Neutrophil (primary cell): ENCODE results near the gene SAMSN1.
A peak's percentile ranks its signal among the peaks of the same experiment; 100 is the strongest.

ENCODE experiments used
- H3K27ac ChIP-seq: fragments of 200-600 bp; sonication (generic); 2 replicates; pipeline ENCODE4 v1.5.1; 2016; ENCODE audit warnings: mild to moderate bottlenecking, moderate library complexity
- H3K27me3 ChIP-seq: fragments of 200-600 bp; sonication (generic); 2 replicates; pipeline ENCODE4 v1.6.0; 2016; ENCODE audit warnings: mild to moderate bottlenecking
- H3K36me3 ChIP-seq: fragments of 200-600 bp; sonication (generic); 2 replicates; pipeline ENCODE4 v1.5.1; 2017
- H3K4me1 ChIP-seq, 2 experiments: fragments of 200-600 bp in 1 of 2; sonication (generic) in 1 of 2; 1 replicate in 1 of 2; 2 replicates in 1 of 2; pipeline versions ENCODE4 v1.5.1 to v1.6.1; 2013 to 2016; ENCODE audit warnings: low read depth in 1 of 2, low read length in 1 of 2, mild to moderate bottlenecking in 1 of 2, moderate library complexity in 1 of 2; ENCODE audit not compliant: control insufficient read depth in 1 of 2, insufficient read depth in 1 of 2
- H3K4me3 ChIP-seq, 2 experiments: fragments of 200-600 bp in 1 of 2; sonication (generic) in 1 of 2; 1 replicate in 1 of 2; 2 replicates in 1 of 2; pipeline ENCODE4 v1.5.1; 2013 to 2016; ENCODE audit warnings: low read depth in 1 of 2, low read length in 1 of 2, mild to moderate bottlenecking in 1 of 2, moderate library complexity in 1 of 2
- H3K9me3 ChIP-seq: fragments of 200-600 bp; sonication (generic); 2 replicates; pipeline ENCODE4 v1.5.1; 2016
- TF ChIP-seq, protein P1 (sequence below): fragments of 200-600 bp; sonication (generic); IDR thresholded peaks from 2 replicates; pipeline ENCODE4 v1.5.1; 2016; ENCODE audit warnings: antibody characterized with exemption

The SAMSN1 gene

DNA sequence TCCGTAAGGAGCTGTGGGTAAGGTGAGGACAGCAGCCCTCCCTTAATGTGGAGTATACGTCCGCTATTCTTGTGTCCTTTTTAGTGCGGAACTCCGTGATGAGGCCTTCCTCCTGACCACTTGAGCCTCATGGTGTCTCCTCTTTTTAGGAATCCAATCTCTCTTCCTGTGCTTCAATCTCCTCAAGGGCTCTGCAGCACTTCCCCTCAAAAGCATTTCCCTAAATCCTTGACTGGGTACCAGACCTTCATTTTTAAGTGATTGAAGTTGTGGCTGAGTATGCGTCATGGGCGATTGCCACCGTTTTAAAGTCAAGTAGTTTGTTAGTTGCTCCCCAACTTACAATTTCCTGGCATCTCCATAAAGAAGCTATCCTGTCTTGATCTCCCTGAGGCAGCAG, 62.8 kb downstream of the SAMSN1 start:
- Histone ChIP-seq H3K27ac (peak overlapping the region; percentile 95), H3K27me3 (no peaks in the 10 kb centered on the region)

DNA sequence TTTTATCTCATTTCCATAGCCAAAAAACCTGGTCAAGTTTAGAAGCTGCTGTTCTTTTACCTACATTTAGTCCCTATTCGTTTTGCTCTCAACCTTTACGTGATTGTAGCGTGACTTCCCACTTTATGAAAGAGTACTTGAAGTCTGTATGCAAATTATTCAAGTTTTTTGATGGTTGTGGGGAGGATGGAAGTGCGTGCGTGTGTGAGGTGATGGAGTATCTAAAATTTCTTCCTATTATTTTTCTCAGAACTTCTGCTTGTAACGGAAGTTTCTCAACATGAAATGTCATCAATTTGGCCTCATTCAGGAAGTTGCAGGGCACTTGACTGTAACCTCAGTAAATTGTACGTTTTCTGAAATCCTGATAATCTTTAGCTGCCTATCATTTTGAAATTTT, 64.0 kb downstream of the SAMSN1 start:
- peaks cover 6% of the 10 kb centered on the region for H3K36me3 ChIP-seq
- H3K4me1 ChIP-seq: peaks cover 61 to 70% of the 10 kb centered on the region in 2 experiments
- TF ChIP-seq, protein P1, sequence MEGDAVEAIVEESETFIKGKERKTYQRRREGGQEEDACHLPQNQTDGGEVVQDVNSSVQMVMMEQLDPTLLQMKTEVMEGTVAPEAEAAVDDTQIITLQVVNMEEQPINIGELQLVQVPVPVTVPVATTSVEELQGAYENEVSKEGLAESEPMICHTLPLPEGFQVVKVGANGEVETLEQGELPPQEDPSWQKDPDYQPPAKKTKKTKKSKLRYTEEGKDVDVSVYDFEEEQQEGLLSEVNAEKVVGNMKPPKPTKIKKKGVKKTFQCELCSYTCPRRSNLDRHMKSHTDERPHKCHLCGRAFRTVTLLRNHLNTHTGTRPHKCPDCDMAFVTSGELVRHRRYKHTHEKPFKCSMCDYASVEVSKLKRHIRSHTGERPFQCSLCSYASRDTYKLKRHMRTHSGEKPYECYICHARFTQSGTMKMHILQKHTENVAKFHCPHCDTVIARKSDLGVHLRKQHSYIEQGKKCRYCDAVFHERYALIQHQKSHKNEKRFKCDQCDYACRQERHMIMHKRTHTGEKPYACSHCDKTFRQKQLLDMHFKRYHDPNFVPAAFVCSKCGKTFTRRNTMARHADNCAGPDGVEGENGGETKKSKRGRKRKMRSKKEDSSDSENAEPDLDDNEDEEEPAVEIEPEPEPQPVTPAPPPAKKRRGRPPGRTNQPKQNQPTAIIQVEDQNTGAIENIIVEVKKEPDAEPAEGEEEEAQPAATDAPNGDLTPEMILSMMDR: no peak
- peak overlapping the region in 1 of 2 experiments; percentile 26 for H3K4me3 ChIP-seq
- no peaks in the 10 kb centered on the region for H3K9me3 ChIP-seq
- H3K27ac ChIP-seq: peak overlapping the region; percentile 95
- no peaks in the 10 kb centered on the region for H3K27me3 ChIP-seq

More for the DNA sequence above, 62.8 kb downstream of the SAMSN1 start:
- Histone ChIP-seq H3K9me3 (no peaks in the 10 kb centered on the region), H3K4me1 (peaks cover 52 to 59% of the 10 kb centered on the region in 2 experiments), H3K4me3 (peak overlapping the region in 1 of 2 experiments; percentile 26), H3K36me3 (peaks cover 10% of the 10 kb centered on the region)
- TF ChIP-seq, protein P1: no peak

DNA sequence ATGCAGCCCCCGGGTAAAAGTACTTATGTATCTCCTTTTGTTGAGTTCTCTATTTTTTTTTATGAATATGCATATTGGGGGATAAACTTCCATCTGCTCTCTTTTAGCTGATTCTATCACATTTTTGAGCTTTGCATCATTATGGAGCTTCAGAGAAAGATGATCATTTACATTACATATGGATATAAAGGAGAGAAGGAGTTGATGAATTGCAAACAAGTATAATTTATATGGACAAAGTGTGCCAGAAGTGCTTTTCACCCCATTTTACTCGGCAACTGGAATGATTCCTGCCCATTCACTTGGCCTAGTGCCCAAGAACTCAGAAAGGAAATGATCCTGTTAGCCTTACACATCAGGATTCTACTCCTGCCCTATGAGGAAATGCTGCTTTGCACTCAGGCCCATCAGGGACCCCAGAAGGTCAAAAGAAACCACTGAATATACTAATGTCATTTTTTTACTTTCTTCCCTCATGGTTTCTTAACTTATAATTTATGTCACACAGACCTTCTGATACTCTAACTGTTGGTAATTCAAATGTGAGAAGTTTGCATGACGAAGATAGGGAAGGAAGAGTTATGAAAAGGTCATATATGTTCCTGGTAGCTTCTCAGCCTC, 65.6 kb downstream of the SAMSN1 start:
- H3K4me1 ChIP-seq: peaks cover 61 to 70% of the 10 kb centered on the region in 2 experiments
- H3K27ac ChIP-seq: peak overlapping the region; percentile 95
- H3K4me3 ChIP-seq: peak overlapping the region in 1 of 2 experiments; percentile 26
- no peaks in the 10 kb centered on the region for H3K9me3 ChIP-seq
- TF ChIP-seq, protein P1: no peak
- no peaks in the 10 kb centered on the region for H3K27me3 ChIP-seq
- H3K36me3 ChIP-seq: peaks cover under 1% of the 10 kb centered on the region

DNA sequence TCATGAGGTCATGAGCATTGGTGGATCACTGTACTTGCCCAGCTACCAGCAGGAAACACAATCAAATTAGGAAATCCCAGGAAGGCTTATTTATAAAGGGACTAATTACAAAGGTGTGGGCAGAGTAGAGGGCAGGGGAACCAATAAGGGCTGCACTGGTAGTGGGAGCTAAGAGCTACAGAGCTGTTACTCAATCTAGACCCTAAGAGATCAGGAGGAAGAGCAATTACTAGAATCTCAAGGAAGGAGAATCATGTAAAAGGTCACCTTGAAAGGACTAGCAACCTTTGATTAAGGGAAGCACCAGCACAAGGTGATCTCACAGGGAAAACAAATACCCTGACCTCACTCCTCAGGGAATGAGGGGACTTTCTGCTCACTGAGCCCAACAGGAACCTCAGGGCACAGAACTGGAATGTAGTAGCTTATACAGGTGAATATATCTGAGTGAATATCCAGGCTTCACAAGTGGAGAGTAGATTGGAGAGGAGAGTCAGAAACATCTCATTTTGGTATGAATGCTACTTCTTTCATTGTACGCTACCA, 66.8 kb downstream of the SAMSN1 start:
- TF ChIP-seq, protein P1: no peak
- Histone ChIP-seq H3K4me3 (no peak overlapping the region), H3K4me1 (peaks cover 61 to 70% of the 10 kb centered on the region in 2 experiments), H3K27me3 (no peaks in the 10 kb centered on the region), H3K9me3 (no peaks in the 10 kb centered on the region), H3K27ac (peak overlapping the region; percentile 95), H3K36me3 (no peaks in the 10 kb centered on the region)

DNA sequence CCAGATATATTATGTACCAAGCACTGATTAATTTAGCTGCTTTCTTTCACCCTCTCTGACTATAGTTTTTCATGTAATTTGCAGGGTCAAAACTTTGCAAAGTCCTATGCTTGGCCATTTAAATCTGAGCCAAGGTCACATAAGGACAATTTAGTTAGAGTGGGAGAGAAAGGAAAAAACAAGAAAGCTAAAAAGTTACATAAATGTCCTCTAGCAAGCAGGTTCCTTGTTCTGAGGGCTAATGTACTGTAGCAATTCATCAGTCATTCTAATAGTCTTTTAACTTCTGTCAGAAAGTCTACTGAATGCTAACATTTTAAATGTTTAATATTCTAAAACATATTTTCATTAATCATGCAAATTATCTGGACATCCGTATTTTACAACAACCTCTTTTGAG, 68.3 kb downstream of the SAMSN1 start:
- Histone ChIP-seq H3K27ac (peak overlapping the region; percentile 95), H3K4me1 (peaks cover 47 to 56% of the 10 kb centered on the region in 2 experiments), H3K4me3 (no peak overlapping the region), H3K36me3 (no peaks in the 10 kb centered on the region), H3K9me3 (no peaks in the 10 kb centered on the region), H3K27me3 (no peaks in the 10 kb centered on the region)
- TF ChIP-seq, protein P1: no peak
